Left hindlimb (tissue), 1 donor: ENCODE data around the gene MEGF6.

Experiments used
- DNase-seq: peaks from one replicate; pipeline ENCODE4 v3.0.0-alpha.2; 2018

Gene MEGF6

DNA sequence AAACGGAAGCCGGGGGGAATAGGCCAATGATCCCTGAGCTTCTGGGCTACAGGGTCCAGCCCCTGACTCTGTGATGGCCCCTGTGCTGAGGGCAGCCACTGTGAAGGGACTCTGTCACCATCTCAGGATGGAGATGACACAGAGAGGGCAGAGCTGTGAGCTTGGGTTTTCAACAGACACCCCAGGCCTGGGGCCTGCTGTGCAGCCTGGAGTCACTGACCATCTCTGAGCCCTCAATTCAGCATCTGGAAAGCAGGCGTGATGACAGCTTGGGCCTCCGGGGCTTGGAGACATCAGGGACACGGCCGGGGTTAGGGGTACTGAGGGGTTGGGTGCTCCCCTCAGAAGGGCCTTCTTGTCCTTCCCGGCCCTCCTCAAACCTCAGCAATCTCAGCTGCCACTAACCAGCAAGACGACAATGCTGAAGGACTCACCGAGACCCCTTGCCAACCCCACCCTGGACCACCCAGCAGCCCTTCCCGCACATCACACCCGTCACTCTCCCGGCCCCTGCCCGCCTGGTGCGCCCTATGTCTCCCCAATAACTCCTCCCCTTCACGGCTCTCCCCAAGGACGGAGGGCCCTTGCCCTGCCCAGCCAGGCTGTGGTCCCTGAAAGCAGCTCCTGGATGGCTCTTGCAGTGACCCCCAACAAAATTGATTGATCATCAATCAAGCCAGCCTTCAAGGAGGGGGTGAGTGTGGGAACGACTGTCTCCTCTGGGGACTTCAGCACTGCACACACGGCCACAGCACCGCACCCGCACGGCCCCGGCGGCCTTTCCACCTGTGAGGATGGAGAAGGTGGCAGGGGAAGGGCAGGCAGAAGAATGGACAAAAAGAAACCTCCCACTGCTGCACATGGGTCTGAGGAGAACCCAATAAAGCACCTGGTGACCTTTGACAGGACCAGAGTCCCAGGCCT is 4.3 kb downstream of the MEGF6 start:
- no peak for DNase-seq

DNA sequence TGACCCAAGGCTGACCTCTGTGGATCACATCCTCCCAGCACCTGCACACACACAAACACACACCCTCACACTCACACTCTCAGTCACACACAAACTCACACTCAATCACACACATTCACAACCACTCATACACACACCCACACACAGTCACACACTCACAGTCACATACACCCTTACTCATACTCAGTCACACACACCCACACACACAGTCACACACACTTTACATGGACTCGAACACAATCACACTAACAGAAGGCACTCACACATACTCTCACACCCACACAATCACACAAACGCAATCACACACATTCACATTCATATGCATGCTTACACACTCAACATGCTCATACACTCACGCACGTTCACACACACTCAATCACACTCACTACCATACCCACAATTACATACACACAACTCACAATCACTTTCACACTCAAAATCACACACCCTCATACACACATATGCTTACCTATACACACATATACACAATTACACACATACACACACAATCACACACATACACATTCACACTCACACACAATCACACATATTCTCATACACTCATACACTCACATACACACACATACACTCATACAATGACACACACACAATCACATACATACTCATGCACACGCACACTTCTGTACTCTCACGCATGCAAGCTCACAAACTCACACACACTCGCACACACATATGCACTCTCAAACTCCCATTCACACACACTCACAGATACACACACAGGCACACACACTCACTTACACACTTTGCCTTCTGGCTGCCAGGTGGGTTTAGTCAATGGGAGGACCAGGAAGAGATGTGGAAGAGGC is 6.1 kb downstream of the MEGF6 start:
- DNase-seq: no peak

DNA sequence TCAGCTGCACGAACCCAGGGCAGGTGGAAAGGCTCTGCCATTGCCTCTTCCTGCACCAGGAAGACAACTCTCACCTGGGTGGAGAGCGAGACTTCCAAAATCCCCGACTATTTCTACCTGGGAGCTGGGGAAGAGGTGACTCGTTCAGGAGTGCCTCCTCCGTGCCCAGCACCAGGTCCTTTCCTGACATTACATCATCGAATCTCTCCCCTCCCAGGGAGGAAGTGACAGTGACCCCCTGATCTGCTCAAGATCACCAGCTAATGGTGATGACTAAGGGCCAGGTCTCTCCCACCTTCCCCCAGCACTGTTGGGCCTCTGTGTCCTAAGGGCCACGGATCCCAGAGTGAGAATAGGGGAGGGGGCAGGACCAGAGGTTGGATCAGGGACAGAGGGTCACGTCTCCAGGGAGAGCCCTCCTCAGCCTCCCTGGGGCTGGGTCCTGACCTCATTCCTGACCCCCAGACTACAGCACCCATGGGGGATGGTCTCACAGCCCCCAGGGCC is 6.8 kb downstream of the MEGF6 start:
- DNase-seq: no peak

DNA sequence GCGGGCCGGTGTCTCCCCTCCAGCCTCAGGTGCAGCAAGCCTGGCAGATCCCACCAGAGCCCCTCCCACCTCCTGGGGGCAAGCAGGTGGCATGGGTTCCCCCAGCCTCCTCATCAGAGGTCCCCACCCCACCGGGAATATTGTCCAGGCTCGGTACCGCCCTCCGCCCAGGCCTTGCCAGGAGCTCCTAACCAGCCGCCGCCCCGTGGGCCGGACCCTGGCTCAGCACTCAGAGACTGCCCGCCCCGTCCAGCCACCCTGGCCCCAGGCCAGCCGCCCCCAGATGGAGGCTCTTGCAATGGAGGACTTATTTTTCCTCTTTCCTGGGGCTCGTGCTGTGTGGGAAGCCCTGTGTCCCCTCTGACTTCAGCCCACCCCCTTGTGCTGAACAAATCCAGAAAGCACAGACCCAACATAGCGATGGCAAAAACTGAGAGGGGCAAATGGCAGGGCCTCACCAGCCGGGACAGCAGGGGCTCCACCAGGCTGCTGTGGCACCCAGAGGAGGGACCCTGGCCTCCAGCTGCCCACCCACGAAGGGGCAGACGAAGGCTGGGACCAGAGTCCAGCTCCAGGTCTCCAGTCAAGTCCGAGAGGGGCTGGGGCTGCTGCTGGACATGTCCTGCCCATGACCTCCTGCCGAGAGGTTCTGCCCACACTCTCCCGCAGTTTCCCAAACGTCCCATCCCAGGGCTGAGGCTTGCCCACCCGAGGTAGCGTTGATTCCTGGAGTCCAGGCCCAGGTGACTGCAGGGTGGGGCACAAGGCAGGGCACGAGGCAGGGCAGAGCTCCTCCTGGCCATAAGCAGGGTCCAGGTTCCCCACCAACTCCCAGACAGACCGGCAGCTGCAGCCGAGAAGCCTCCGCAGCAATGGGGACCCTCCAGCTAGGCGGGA is 7.5 kb downstream of the MEGF6 start:
- DNase-seq: no peak

DNA sequence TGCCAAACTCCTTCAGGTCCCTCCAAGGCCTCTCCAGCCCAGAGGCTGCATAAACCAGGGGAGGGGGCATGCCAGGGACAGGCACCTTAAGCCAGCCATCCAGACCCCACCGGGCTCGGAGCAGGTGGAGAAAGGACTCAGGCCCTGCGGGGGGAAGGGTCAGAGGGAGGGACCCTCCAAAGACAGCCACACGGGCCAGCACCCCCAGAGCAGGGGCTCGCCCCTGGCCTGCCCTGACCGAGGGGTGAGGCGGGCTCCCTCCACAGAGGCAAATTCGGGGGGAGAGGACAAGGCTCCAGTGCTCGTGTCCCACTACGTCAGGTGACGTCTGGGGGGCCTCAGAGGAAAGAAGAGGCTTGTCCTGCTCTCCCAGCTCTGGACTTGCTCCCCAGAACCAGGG is 8.2 kb downstream of the MEGF6 start:
- no peak for DNase-seq

DNA sequence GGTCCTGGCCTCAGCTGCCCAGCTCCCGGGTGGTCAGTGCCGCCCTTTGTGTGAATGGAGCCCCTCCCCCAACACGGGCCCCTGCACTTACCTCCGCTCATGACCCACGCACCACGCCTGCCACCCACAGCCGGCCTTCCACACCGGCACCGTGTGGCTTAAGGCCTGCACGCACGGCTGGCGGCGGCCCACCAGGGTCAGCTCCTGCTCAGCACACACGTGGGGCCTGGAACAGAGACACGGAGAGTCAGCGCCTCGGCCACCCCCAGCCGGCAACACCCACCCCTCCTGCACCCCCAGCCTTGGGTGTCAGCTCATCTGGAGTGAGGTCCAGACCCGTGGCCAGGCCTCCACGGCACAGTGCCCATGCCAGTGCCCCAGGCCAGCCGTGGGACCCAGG is 8.9 kb downstream of the MEGF6 start:
- DNase-seq: no peak

DNA sequence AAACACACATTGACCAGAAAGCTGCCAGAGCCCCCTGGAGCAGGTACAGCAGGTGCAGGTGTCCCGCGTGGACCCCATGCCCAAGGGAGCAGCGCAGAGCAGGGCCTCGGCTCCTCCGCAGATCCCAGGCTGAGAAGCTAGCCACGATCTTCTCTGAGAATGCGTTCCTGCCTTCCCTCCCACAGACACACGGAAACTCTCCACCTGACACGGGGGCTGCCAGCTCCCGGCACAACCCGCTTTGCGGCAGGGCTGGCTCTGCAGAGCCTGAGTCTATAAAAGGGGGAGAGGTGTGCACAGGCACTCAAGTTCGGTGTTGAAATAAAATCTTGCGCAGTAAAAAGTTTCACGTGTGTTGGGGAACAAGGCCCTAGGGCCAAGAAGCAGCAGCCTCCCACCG is 9.6 kb downstream of the MEGF6 start:
- DNase-seq: no peak

DNA sequence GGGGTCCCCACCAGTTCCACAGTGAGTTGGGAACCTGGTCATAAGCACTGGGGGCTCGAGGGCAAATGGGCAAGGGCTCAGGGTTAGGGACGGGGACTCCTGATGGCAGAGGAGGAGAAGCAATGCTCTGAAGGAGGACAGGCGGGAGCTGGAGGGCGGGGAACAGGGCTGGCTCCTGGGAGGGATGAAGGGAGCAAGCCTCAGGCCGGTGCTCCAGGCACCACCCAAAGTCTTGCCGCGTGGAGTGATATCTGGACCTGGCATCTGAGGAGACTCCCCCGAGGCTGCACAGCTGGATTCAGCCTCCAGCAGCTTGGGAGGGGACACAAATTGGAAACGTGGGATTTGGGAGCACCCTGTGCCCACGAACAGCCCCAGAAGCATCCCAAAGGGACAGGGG is 11.0 kb downstream of the MEGF6 start:
- no peak for DNase-seq

DNA sequence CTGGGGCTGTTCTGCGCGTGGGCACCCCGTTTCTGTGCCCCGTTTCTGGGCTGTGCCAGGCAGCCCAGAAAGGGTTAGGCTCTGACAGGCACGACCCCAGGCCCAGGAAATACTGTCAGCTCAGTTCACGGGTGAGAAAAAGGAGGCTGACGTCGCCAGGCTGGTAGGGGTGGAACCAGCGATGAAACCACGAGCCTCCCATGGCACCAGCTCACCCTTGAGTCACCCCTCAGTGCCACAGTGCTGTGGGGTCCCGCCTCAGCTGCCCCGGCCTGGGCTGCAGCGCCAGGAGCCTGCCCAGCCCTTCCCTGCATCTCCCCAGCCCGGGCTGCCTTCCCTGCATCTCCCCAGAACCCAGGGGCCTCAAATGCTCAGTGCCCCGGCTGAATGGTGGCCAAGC is 11.5 kb downstream of the MEGF6 start:
- DNase-seq: no peak

DNA sequence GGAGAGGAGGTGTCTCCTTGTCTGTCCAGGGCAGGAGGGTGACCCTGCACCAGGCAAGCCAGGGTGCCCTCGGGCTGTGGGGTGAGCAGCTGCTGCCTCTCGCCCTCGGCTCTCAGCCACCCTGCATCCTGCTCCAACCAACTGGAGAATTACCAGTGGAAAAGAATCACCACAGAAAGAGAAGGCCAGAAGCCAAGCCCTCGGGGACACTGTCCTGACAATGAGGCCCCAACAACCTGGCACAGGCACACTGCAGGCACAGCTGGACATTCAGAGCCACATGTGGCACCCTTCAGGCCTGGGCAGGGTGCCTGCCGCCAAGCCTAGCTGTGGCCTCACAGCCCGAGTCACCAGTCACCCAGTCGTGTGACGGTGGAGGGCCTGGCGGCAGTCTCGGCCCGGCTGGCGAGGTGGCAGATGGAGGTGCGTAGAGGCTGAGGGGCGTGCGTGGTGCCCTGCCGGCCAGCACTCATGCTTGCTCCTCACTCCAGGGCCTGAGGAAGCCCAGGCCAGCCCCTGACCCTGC is 12.0 kb downstream of the MEGF6 start:
- no peak for DNase-seq

DNA sequence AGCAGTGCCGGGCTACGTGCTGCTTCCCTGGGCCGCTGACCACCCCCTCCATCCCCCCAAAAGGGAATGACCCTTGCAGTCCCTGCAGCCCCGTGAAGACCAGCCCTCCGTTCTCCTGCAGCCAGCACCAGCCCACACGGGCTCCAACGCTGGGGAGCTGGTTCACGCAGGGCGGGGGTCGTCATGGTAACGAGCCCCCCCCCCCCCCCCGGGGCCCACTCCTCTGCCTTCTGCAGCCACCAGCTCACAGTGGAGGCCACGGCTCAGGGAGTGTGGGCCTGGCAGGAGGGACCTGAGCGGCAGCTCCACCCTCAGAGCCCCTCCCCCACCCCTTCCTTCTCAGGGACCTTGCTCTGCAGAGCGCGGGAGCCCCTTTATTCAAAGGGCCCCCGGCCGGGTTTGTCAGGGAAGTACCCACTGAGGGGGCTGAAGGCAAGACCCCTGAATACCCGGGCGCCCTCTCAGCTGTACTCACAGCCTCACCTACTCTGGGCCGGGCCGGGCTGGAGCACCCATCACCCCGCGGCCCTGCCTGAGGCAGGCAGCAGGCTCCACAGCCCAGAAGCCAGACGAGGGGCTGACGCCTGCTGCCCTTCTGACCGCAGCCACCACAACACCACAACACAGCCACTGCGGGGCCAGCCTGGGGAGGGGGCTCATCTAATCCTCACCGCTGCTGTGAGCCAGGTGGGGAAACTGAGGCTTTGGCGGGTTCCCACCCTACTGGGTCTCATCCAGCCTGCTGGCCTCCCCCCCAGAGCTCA is 12.6 kb downstream of the MEGF6 start:
- DNase-seq: no peak

DNA sequence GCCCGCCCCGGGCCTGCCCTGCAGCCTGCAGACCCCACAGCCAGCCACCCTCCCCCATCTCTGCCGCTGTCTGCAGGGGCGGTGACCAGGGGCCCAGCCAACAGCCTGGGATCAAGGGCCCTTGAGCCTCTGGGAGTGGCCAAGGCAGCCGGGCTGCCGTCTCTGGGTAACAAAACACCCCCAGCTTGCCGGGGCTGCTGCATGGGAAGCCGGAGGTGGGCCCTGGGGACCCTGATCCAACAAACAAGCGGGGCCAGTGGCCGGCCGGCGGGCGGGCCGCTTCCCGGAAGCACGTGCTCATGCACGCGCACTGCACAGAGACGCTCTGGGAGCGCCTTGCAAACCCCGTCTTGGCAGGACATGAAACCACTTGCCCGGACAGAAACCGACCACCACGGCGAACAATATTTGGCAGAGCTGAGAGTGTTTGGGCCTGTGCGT is 13.2 kb downstream of the MEGF6 start:
- DNase-seq: peak; percentile 81

DNA sequence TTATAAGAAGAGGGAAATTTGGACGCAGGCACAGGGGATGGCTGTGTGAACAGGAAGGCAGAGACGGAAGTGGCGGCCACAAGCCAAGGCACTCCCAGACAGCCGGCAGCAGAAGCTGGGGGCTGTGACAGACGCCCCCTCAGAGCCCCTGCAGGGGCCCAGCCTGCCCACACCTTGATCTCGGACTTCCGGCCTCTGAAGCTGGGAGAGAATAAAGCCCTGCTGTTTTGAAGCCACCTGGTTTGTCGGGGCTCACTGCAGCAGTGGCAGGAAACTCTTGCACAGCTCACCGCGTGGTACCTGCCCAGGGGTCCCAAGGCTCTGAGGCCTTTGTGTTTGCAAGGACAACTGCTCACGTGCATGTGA is 13.7 kb downstream of the MEGF6 start:
- DNase-seq: no peak

DNA sequence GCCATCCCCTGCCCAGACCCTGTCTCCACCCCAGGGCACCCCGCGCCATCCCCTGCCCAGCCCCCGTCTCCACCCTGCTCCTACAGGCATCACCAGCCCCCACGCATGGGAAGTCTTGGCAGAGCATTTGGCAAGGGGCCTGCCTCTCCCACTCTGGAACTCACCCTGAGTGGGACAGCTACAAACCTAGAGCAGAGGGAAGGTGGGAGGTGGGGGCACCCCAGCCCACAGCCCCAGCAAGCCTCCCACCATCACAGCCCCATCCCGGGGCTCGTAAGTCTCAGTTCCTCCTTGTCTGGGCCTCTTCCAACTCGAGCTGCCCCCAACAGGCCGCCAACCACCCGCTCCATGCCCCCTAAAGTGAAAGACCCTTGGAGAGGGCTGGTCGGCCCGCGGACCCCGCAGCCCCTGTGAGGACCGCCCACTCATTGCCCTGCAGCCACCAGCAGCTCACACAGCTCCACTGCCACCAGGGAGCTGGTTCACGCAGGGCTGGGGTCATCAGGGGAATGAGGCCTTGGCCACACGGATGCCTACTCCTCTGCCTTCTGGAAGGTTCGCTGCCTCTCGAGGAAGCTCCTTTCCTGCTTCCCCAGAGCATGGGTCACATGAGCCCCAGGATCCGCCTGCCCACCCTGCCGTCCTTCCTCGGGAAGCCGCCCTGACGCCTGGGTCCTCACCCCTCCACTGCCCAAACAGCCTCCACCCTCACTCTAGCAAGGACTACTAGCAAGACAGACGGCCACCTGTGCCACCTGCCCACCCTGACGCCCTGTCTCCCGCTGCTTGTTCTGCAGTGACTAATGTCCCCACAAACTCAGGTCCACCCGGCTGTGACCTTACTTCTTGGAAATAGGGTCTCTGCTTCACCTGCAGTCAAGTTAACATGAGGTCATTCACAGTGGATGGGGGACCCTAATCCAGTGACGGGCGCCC is 14.4 kb downstream of the MEGF6 start:
- no peak for DNase-seq

DNA sequence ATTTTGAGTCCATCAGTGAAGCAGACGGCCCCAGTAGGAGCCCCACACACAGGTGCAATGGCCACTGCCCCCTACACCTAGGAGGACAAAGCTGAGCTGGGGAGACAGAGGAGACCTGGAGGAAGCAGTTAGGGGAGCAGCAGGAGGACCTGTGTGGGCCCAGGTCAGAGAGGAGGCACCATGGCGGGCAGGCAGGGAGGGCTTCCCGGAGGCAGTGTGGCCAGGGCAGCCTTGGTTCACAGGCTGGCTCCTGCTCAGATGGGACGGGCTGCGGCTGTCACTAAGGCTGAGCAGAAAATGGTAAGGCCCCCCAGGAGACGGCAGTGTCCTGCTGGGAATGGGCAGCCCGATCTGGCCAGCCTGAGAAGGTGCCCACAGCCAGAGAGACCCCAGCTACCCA is 15.4 kb downstream of the MEGF6 start:
- no peak for DNase-seq

DNA sequence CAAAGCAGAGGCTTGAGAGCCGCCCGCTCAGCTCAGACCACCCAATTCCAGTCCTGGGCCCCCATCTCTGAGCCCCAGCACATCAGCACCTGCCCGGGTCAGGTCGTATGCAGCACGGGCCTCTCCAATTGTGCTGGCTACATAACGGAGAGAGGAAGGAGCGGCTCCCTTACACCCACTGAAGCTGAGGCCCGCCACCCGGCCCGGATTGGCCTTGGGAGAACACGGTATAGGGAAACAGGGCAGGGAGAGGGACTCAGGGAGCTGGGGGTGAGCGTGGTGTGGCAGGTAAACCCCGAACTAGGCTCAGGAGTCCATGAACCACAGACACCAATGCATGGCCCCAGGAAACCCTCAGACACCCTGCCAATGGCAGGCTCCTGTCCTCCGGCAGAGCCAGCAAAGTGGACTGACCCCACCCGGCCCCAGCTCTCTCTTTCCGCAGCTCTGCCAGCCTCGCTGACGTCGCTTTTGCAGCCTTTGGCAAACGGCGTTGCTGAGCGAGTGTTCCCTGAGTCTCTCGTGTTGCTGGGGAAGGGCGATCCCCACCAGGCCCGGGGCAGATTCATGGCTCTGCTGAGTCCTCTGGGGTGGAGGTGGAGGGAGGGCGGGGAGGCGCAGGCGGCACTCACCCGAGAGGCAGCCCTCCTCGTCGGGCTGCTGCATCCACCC is 16.5 kb downstream of the MEGF6 start:
- no peak for DNase-seq

DNA sequence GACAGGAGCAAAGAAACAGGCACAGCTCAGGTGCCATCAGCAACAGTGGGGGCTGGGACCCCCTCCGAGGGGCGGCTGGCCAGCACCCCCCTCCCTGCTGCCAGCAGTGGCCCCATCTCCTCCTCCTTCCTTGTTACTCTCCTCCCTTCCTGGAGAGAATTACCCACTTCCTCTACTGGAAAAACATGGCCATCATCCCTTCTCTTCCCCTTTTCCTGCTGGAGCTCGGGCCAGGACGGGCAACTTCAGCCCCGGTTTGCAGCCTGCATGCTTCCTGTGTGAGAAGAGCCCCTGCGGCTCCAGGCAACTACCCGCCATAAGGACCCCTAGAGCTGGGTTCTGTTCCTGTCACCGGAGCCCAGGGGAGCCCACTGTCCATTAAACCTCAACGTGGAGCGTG is 17.6 kb downstream of the MEGF6 start:
- no peak for DNase-seq

DNA sequence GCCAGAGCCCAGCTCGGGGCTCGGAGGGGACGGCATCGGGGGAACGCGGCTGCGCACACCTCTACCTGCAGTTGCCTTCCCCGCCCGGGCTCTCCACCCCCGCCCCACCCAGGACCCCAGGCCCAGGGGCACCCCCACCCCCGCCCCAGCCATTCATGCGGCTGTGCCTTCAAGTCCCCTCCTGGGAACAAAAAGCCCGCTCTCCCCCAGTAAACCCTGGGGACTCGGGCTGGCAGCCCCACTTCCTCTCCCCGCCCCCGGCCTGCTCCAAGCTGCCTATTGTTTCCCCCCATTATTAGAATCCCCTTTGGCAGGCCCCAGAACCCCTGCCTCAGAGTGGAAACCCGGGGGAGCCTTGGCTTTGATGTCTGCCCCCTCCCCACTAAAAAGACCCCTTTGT is 18.0 kb downstream of the MEGF6 start:
- DNase-seq: no peak

DNA sequence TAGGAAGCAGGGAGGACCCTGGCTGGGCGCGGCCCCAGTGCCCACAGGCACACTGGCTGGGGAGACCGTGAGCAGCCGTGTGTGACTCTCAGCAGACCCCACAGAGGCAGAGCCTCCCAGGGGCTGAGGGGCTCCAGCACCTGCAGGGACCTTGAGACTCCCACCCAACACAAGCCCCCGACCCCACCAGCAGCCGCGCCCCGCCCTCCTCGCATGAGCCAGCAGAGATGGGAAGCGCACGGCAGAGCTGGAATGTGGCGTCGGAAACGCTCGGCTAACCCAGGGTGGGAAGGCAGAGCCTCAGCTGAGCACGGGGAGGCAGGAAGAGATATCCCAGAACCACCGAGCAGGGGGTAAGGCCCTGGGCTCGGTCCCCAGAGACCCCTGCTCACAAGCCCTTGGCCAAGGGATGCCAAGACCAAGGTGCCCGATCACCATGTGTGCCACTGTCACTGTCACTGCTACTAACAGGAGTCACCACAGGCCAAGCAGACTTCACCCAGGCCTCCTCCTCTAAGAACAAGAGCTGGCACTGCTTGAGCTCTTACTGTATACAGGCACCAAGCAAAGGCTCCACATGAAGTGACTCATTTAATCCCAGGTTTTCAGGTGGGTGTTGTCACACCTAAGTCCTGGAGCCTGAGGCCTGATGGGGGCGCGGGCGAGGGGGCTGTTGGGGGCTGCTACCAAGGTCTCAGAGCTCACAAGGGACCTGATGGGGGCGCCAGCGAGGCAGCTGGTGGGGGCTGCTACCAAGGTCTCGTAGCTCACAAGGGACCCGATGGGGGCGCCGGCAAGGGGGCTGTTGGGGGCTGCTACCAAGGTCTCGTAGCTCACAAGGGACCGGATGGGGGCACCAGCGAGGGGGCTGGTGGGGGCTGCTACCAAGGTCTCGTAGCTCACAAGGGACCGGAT is 20.1 kb downstream of the MEGF6 start:
- DNase-seq: no peak
